ENCODE measurements around the gene BAHD1. TPM values are rescaled to one million over a fixed set of nuclear protein-coding genes. Genes with fewer than 3 reads are reported as not detected.

Gene BAHD1
- total RNA-seq, 1 experiment from 2014 or later, result 11.4 TPM

- H3K27me3 ChIP-seq (replicated peaks), result peaks cover 39% of the 10 kb centered on the region
- no peaks in the 10 kb centered on the region; the same call in 1 of the 2 replicates for H3K36me3 ChIP-seq
- H3K4me3 ChIP-seq, result no peak overlapping the region
- H3K4me1 ChIP-seq (replicated peaks), result peaks cover 23% of the 10 kb centered on the region
- H3K9me3 ChIP-seq (replicated peaks), result no peaks in the 10 kb centered on the region
- H3K27ac ChIP-seq, result no peak overlapping the region
- DNase-seq (ENCODE audit: low read depth in 1 of 2, low spot score in 2 of 2), result no peak
Observed at GRCh38 chr15:40435023-40435709, 5.6 kb upstream of the BAHD1 start.

- H3K9me3 ChIP-seq (replicated peaks), result no peaks in the 10 kb centered on the region
- peak overlapping the region; percentile 32 for H3K4me3 ChIP-seq
- no peak for DNase-seq (ENCODE audit: low read depth in 1 of 2, low spot score in 2 of 2)
- peaks cover 24% of the 10 kb centered on the region for H3K4me1 ChIP-seq (replicated peaks)
- no peak overlapping the region for H3K27ac ChIP-seq
- H3K27me3 ChIP-seq (replicated peaks), result peaks cover 40% of the 10 kb centered on the region
- H3K36me3 ChIP-seq, result no peaks in the 10 kb centered on the region; the same call in 1 of the 2 replicates
Observed at GRCh38 chr15:40435710-40436089, 5.1 kb upstream of the BAHD1 start.

GRCh38 chr15:40436116-40436891, 4.4 kb upstream of the BAHD1 start:
- 0 out of 2 replicates have a peak, but pooled peaks cover 2% of the 10 kb centered on the region for H3K9me3 ChIP-seq (replicated peaks)
- H3K36me3 ChIP-seq, result peaks cover 3% of the 10 kb centered on the region
- peak overlapping the region; percentile 32 for H3K4me3 ChIP-seq
- H3K27ac ChIP-seq, result no peak overlapping the region
- H3K27me3 ChIP-seq (replicated peaks), result peaks cover 40% of the 10 kb centered on the region
- peaks cover 24% of the 10 kb centered on the region for H3K4me1 ChIP-seq (replicated peaks)
- DNase-seq (ENCODE audit: low read depth in 1 of 2, low spot score in 2 of 2), result no peak

- H3K27me3 ChIP-seq (replicated peaks), result peaks cover 40% of the 10 kb centered on the region
- no peak overlapping the region for H3K4me3 ChIP-seq
- peaks cover 4% of the 10 kb centered on the region for H3K36me3 ChIP-seq
- H3K27ac ChIP-seq, result no peak overlapping the region
- no peak for DNase-seq (ENCODE audit: low read depth in 1 of 2, low spot score in 2 of 2)
- H3K4me1 ChIP-seq (replicated peaks), result peaks cover 28% of the 10 kb centered on the region
- 0 out of 2 replicates have a peak, but pooled peaks cover 2% of the 10 kb centered on the region for H3K9me3 ChIP-seq (replicated peaks)
Observed at GRCh38 chr15:40436892-40437751, 3.6 kb upstream of the BAHD1 start.

DNA sequence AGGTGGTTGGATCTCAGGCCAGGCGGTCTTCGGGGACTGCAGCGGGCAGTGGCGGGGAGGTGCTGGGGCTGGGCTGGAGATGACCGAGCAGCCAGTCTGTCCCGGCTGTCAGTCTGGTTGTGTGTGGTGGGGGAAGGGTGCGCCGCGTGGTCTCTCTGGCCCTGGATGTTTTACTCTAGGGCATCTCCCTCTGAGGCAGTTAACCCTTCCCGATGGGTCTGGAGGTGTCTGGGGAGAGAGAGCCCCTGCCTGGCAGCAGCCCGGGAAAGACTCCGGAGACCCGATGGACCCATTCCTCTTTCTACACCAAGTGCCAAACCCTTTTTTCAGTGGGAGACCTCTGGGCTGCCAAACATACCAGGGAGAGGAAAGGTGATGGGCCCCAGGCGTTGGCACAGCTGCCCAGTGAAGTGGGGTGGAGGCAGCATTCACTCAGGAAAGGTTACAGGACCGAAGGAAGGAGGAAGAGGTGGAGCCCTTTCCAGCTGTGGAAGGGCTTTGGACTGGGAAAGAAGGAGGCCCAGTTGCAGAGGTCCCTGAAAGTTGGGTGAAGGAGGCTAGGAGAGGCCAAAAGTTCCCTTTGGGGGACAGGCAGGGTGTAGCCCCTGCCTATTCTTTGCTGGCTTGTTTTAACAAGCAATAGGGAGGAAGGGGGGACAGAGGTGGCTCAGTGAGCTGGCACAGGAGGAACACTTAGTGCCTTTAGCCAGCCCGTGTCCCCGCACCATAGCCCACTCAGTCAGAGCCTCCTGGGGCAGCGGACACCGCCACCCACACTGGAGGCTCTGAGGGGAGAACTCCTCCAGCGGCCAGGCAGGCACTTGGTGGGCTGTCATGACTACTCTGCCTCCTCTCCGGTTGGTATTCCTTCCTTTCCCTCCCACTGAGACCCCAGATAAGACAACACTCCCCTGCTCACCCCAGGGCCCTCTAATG, 2.7 kb upstream of the BAHD1 start:
- Histone ChIP-seq H3K36me3 (peaks cover 4% of the 10 kb centered on the region), H3K9me3 (replicated peaks) (0 out of 2 replicates have a peak, but pooled peaks cover 2% of the 10 kb centered on the region), H3K4me1 (replicated peaks) (peaks cover 32% of the 10 kb centered on the region), H3K27ac (no peak overlapping the region), H3K4me3 (no peak overlapping the region), H3K27me3 (replicated peaks) (peaks cover 40% of the 10 kb centered on the region)
- no peak for DNase-seq (ENCODE audit: low read depth in 1 of 2, low spot score in 2 of 2)

DNA sequence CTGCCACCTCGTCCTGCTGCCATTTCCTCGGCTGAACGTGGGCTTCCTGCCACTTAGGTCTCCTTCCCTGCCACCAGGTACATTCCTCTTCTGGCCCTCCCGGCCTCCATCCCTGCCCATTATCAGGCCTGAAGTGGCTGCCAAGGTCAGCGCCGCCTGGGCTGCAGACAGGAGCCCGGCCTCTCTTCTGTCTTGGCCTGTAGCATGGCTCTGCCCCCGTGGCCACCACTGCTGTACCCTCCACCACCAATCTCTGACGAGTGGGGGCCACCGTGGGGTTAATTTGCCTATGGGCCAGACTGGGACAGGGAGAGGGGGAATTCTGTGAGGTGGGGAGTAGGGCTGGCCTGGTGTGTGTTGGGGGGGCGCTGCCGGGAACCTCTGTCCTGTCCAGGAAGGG, 2.0 kb upstream of the BAHD1 start:
- peaks cover 32% of the 10 kb centered on the region for H3K4me1 ChIP-seq (replicated peaks)
- H3K9me3 ChIP-seq (replicated peaks), result 0 out of 2 replicates have a peak, but pooled peaks cover 2% of the 10 kb centered on the region
- H3K4me3 ChIP-seq, result no peak overlapping the region
- no peak for DNase-seq (ENCODE audit: low read depth in 1 of 2, low spot score in 2 of 2)
- H3K27ac ChIP-seq, result no peak overlapping the region
- peaks cover 40% of the 10 kb centered on the region for H3K27me3 ChIP-seq (replicated peaks)
- peaks cover 4% of the 10 kb centered on the region for H3K36me3 ChIP-seq

DNA sequence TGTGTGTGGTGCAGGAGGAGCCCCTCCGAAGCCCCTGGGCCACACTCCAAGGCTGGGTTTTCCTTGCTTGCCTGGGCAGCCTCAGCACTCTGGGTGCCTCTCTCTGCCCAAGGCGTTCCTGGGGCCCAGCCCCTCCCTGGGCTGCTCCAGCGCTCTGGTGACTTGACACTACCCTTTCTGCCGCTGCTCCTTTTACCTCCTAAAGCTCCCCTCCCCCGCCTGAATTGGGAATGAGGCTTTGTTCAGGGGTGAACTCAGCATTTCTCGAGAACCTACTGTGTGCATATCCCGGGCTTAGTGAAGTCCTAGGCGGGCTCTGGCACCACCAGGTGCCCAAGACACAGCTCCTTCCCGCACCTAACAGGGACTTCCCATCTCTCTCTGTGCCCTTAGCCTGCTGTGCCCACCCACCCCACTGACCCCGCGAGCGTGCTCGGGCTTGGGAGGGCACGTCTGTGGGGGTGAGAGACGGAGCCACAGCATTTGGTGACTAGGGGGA, 1.2 kb upstream of the BAHD1 start:
- Histone ChIP-seq H3K4me3 (peak overlapping the region; percentile 93; the same call in 1 of the 2 replicates), H3K27ac (no peak overlapping the region), H3K9me3 (replicated peaks) (0 out of 2 replicates have a peak, but pooled peaks cover 2% of the 10 kb centered on the region), H3K36me3 (peaks cover 4% of the 10 kb centered on the region), H3K27me3 (replicated peaks) (peaks cover 40% of the 10 kb centered on the region), H3K4me1 (replicated peaks) (peaks cover 33% of the 10 kb centered on the region)
- no peak for DNase-seq (ENCODE audit: low read depth in 1 of 2, low spot score in 2 of 2)

GRCh38 chr15:40439960-40440742, 602 bp upstream of the BAHD1 start:
- Histone ChIP-seq H3K27ac (no peak overlapping the region), H3K9me3 (replicated peaks) (0 out of 2 replicates have a peak, but pooled peaks cover 2% of the 10 kb centered on the region), H3K4me1 (replicated peaks) (peaks cover 39% of the 10 kb centered on the region), H3K36me3 (peaks cover 4% of the 10 kb centered on the region), H3K4me3 (peak overlapping the region; percentile 93), H3K27me3 (replicated peaks) (peaks cover 40% of the 10 kb centered on the region)
- DNase-seq (ENCODE audit: low read depth in 1 of 2, low spot score in 2 of 2), result peak; percentile 38 to 56

GRCh38 chr15:40441565-40442531, 1.1 kb downstream of the BAHD1 start:
- H3K27me3 ChIP-seq (replicated peaks), result peaks cover 24% of the 10 kb centered on the region
- H3K27ac ChIP-seq, result no peak overlapping the region
- H3K4me3 ChIP-seq, result peak overlapping the region; percentile 93
- no peak for DNase-seq (ENCODE audit: low read depth in 1 of 2, low spot score in 2 of 2)
- 0 out of 2 replicates have a peak, but pooled peaks cover 2% of the 10 kb centered on the region for H3K9me3 ChIP-seq (replicated peaks)
- H3K36me3 ChIP-seq, result peaks cover 4% of the 10 kb centered on the region; the same call in 1 of the 2 replicates
- peaks cover 38% of the 10 kb centered on the region for H3K4me1 ChIP-seq (replicated peaks)

DNA sequence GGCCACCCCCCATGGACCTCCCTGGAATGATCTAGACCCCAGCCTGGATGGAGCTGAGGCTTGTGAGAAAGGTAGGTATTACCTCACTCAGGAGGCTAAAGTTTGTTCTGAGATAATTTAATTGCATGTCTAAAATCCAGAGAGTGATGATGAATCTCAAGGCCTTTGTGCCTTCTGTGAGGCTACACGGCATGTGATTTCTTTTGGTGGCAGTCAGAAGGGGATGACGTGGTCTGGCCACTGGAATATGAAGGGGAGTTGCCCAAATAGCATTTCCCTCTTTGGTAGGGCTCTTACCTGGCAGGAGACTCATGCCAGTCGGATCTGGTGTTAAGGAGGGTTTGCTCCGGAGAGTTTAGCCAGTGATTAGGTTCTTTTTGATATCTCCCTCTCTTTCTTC, 2.5 kb downstream of the BAHD1 start:
- Histone ChIP-seq H3K9me3 (replicated peaks) (0 out of 2 replicates have a peak, but pooled peaks cover 2% of the 10 kb centered on the region), H3K27me3 (replicated peaks) (peaks cover 15% of the 10 kb centered on the region; the same call in 1 of the 2 replicates), H3K27ac (no peak overlapping the region), H3K4me3 (no peak overlapping the region), H3K36me3 (peaks cover 4% of the 10 kb centered on the region; the same call in 1 of the 2 replicates), H3K4me1 (replicated peaks) (peaks cover 38% of the 10 kb centered on the region)
- DNase-seq (ENCODE audit: low read depth in 1 of 2, low spot score in 2 of 2), result no peak

DNA sequence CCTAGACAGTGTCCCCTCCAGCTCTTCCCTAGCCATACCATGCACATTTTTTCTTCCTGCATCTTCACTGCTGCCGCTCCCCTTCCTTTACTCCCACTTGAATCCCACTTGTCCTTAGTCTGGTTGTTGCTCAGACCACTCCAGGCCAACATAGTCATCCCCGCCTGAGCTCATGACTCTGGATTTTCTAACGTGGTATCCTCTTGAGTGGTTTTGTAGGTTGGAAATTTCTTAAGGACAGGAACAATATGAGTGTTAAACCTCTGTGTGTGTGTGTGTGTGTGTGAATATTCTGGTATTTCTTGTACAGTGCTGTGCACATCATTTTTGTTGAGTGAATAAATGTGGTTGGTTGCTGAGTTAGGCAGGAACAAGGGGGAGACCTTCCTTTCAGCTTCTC, 3.1 kb downstream of the BAHD1 start:
- Histone ChIP-seq H3K36me3 (peaks cover 4% of the 10 kb centered on the region; the same call in 1 of the 2 replicates), H3K27ac (no peak overlapping the region), H3K4me3 (no peak overlapping the region), H3K4me1 (replicated peaks) (peaks cover 38% of the 10 kb centered on the region), H3K9me3 (replicated peaks) (0 out of 2 replicates have a peak, but pooled peaks cover 2% of the 10 kb centered on the region), H3K27me3 (replicated peaks) (peaks cover 12% of the 10 kb centered on the region; the same call in 1 of the 2 replicates)
- DNase-seq (ENCODE audit: low read depth in 1 of 2, low spot score in 2 of 2), result no peak

Data from SJSA1 (cell line).